Fibroblast of skin of scalp (primary cell): ENCODE data around the gene IL19. TPM values are rescaled to one million over a fixed set of nuclear protein-coding genes. Genes with fewer than 3 reads are reported as not detected.
A peak's percentile ranks its signal among the peaks of the same experiment; 100 is the strongest.

Source experiments
- DNase-seq: peaks from one replicate; pipeline ENCODE4 v3.0.0-alpha.2; 2013
- polyA plus RNA-seq, 2 experiments: library from polyadenylated mRNA; unstranded; fragments of 120-200 nt; gene quantifications; one replicate each; pipeline ENCODE4 v1.2.1, GENCODE V29; 2013; ENCODE audit not compliant: insufficient read length in 2 of 2

IL19 gene, protein sequence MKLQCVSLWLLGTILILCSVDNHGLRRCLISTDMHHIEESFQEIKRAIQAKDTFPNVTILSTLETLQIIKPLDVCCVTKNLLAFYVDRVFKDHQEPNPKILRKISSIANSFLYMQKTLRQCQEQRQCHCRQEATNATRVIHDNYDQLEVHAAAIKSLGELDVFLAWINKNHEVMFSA
- polyA plus RNA-seq (2013, experiment 1 of 2; ENCODE audit: insufficient read length): not detected
- polyA plus RNA-seq (2013, experiment 2 of 2; ENCODE audit: insufficient read length): not detected

DNA sequence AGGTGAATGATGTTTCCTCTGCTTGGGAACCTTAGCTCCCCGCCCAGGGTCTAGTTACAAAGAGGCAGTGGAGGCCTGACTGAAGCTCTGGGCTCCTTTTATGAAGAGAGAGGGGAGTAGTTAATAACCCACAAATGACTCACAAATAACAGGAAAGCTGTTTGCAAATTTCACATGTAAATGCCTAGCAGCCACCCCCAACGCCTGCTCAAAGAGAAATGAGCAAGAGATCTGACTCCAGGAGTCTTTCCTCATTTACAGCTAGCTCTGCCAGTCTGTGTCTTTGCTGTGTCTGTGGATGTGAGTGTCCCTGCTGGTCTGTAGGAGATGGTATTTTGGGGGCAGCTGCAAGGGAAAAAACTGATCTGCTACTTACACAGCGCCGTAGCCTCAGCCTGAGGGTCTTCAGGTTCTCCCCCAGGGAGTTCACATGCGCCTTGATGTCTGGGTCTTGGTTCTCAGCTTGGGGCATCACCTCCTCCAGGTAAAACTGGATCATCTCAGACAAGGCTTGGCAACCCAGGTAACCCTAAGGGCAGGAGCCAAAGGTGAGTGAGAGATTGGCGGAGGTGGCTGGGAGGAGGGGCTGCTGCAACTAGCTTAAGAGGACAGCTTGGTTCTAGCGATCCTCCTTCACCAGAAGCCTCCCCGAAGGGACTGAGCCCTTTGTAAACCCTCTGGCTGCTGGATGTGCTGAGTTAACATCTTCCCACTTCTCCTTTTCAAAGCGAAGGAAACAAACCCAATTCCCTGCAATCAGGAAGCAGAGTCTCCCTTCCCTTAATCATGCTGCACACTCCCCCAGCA lies at the start of gene IL19:
Gene IL19 (plus strand): TSS at position 243 of the 807 bp plus-strand sequence. CDS start 65,890 bp downstream, outside the sequence.
- peak; percentile 19 for DNase-seq

DNA sequence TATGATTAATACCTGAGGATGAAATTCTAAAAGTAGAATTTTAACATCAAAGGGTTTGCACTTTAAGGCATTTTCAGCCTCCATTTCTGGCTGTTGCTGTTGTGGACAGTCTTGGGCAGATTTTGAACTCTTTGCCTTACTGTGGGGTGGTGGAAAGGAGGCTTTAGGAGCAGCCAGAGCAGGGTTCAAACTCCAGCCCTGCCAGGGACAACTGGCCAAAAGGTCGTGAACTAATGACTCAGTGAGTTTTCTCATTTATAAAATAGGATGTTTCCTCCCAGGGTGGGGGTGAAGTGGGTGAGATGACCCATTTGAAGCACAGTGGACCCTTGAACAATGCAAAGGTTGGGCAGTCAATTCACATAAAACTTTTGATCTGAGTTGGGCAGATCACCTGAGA lies 49.1 kb upstream of the IL19 start:
- DNase-seq: no peak

DNA sequence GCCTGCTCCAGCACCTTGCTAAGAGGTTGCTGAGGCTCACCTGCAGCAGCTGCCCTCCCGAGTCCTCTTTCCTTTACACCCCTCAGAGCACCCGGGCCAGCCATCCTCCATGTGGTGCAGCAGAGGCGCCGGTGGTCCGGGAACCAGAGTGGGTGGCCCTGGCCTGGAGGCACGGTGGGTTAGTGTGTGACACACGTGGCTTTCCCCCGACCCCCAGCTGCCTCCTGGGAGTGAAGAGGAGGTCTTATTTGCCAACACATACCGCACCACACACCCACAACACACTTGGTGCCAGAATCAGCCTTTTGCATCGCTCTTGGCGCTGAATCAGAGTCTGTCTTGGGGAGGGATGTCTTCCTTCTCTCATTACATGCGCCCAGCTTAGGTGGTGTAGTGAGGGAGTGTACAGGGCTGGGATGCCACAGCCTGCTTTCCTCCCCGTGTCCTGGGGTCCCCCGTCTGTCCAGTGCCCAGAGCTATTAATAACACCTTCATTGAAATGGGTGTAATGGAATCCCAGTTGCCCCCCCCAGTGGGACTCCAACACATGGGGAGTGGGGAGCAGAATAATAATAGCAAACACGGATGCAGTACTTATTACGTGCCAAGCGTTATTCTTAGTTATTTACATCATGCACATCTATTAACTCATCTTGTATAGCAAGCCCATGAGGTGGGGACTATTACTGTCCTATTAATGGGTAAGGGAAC lies 47.7 kb upstream of the IL19 start:
- peak; percentile 48 for DNase-seq

DNA sequence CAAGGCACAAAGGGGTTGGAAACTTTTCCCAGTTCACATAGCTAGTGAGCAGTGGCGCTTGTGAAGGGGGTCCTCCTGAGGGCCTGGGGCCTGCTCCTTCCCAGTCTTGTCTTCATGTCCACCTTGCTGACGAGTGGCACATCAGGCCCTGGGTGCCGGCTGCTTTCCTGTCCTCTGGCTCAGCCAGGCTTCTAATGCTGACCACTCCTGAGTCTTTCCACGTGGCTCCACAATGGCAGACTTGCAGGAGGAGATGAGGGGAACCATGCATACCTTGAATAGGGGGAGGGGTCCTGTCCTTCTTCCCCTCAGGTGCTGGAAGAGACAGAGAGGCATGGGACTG lies 47.1 kb upstream of the IL19 start:
- no peak for DNase-seq

DNA sequence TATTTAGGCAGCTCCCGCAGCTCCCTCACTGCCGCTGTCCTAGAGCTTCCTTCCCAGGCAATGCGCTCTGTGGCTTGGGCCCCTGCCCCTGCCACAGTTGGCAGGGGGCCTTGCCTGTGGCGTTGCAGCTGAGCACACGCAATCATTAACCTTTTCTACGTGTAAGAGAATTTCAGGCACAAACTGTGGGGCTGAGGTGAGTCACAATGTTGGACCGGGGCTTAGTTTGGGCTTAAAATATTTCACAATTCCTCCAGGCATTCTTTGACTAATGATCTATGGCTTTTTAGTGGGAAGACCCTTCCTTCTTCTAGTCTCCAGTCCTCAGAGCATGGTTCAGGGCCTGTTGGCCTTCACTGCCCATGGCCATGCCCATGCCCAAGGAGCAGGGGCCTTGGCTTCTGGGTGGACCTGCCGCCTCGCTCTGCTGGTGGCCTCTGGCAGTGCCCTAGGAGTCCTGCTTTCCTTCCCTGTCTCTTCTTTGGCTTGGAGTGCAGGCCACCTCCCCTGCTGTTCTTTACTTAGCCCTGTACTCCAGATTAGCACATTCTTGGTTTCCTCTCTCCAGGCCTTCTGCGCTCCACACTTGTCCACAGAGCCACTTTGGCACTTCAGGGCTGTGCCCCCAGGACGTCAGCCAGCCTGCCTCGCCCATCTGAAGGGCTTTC lies 46.6 kb upstream of the IL19 start:
- DNase-seq: peak; percentile 74

DNA sequence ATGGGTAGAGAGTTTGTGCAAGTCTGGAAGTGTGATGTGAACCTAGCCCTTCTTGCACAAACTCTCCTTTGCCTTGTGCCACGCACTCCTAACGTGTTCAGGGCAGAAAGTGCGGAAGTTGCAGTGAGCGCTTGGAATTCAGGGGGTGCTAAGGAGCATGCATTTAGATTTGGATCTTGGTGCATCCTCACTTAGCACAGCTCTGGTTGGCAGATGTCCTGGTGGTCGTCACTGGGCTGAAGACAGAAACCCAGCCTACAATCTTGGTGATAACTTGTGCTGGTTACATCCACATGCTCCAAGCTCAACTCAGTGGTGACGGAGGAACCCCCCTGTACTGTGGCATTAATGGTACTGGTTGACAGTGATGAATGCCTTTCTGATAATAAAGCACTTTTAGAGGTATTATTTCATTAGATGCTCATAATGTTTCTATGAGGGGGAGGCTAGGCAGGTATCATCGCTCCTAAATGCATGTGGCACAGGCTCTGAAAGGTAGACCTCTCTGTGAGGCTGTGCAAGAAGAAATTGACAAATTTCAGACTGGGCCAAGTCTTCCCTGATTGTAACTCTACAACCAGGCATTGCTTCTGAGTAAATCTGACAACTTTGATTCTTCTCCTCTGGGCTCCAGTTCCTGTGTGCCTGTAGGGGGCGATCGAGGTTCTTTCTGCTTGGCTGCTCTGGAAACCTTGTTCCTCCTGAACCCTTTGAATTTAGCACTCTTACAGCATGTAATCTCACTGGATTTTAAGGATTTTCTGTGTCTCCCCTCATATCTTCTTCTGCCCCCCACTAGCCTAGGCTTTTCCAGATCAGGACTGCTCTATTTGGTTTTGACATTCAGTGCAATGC lies 45.2 kb upstream of the IL19 start:
- DNase-seq: no peak

DNA sequence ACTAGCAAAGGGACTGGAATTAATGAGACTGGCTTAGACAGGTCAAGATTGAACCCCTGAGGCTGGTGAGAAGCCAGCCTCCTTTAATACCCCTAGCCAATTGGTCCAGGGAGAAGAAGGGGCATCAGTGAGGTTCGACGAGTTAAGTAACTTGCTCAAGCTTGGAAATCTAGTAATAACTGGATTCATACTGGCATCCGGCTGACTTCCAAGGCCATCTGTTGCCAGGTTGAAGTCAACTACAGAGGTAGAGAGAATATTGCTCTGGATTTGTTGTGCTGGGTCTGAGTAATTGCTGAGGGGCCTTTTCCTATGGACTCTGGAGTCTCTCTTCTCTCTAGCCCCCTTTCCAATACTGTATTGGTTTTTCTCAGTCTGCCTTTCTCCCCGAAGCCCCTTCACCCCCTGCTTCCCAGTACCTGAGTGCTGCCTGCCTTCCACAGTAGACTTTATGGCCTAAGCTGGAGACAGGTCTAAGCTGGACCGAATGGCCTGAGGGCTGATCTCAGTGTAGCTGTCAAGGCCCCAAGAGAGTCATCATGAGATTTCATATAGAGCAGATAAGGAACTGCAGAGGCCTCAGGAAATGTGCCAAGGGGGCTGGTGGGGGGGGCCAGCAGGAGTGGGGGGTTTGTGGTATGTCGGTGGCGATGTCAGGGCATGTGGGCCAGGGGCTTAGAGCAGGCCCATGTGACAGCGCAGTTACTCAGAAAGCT lies 42.4 kb upstream of the IL19 start:
- DNase-seq: no peak

DNA sequence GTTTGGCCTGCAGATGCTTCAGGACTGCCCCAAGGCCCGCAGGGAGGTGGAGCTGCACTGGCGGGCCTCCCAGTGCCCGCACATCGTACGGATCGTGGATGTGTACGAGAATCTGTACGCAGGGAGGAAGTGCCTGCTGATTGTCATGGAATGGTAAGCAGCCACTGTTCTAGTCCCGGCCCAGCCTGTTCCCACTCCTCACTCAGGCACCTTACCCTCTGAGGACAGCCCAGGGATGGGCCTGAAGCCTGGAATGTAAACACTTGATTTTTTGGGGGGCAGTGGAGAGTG lies 41.9 kb upstream of the IL19 start:
- no peak for DNase-seq

DNA sequence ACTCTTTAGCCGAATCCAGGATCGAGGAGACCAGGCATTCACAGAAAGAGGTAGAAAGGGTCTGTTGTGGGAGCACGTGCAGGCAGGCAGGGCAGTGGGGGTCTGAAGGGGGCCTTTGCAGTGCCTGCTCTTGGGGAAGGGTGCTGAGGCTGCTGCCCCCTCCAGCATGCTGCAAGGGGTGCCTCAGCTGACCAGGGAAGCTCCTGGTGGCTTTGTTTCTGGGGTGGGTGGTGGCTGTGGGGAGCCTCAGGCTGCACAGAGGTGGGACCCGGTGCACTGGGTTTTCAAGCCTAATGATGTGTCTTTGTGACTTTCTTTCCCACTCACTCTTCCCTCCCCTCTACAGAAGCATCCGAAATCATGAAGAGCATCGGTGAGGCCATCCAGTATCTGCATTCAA lies 41.5 kb upstream of the IL19 start:
- DNase-seq: no peak

DNA sequence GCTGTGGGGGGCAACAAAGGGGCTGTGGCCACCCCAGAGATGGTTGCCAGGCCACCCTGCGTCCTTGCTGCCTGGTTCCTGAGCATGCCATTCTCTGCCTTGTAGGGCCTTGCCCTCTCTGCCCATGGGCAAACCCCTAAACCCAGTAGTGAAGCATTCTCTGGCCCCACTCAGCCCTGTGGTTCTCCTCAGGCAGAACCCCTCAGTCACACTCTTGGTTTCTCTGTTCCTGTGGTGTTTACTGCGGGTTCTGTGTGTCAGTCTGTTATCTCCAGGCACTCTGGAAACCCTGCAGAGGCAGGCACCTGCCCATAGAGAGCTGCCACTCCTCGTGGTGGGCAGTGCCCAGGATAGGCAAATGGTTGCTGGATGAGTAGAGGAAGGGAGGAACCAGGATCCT lies 41.1 kb upstream of the IL19 start:
- no peak for DNase-seq

DNA sequence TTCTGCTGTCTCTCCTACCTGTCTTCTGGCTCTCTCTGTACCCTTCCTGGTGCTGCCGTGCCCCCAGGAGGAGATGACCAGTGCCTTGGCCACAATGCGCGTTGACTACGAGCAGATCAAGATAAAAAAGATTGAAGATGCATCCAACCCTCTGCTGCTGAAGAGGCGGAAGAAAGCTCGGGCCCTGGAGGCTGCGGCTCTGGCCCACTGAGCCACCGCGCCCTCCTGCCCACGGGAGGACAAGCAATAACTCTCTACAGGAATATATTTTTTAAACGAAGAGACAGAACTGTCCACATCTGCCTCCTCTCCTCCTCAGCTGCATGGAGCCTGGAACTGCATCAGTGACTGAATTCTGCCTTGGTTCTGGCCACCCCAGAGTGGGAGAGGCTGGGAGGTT lies 38.1 kb upstream of the IL19 start:
- no peak for DNase-seq

DNA sequence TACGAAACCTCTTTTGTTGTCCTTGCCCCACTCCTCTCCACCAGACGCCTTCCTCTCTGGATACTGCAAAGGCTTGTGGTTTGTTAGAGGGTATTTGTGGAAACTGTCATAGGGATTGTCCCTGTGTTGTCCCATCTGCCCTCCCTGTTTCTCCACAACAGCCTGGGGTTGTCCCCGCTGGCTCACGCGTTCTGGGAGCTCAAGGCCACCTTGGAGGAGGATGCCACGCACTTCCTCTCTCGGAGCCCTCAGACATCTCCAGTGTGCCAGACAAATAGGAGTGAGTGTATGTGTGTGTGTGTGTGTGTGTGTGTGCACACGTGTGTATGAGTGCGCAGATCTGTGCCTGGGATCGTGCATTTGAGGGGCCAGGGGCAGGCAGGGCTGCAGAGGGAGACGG lies 37.6 kb upstream of the IL19 start:
- no peak for DNase-seq

DNA sequence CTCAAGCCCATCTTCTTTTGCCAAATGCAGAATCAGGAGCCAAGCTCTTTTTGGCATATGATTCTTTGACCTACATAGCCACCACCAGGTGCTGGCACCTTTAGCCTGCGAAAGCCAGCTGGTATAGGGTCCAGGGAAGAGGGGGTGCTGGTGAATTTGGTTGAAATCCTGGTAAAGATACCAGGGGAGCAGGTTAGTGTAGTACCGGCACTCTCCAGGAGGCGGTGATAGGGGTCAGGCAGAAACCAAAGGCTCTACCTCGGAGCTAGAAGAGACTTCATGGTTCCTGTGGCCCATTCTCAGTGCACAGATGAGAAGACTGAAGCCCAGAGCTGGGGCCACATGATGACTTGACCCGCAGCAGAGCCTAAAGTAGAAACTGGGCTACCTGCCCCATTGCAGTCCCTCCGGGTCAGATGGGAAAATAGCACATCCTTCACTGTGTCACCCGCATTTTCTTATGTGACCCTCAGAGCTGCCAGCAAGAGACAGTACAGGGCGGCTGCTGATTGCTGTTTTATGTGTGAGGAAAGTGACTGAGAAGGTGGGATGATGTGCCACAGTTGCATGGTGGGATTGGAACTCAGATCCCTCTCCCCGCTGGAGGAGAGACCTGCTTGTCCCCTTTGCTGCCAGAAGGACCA lies 36.0 kb upstream of the IL19 start:
- DNase-seq: peak; percentile 27

DNA sequence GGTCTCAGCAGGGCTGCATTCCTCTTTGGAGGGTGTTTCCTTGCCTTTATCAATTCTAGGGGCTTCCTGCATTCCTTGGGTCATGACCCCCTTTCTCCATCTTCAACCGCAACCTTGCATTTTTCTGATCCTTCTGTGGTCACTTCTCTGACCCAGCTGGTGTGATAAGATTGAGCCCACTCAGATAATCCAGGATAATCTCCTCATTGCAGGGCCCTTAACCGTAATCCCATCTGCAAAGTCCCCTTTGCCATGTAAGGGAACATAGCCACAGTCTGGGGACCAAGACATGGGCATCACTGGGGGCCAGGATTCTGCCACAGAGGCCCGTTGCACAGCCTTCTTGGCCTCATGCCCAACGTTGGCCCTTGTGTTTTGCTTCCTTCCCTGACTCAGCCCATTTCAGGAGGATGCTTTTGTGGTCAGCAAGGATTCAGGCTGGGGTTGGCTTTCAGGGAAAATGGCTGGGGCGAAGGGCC lies 35.0 kb upstream of the IL19 start:
- DNase-seq: peak; percentile 42

DNA sequence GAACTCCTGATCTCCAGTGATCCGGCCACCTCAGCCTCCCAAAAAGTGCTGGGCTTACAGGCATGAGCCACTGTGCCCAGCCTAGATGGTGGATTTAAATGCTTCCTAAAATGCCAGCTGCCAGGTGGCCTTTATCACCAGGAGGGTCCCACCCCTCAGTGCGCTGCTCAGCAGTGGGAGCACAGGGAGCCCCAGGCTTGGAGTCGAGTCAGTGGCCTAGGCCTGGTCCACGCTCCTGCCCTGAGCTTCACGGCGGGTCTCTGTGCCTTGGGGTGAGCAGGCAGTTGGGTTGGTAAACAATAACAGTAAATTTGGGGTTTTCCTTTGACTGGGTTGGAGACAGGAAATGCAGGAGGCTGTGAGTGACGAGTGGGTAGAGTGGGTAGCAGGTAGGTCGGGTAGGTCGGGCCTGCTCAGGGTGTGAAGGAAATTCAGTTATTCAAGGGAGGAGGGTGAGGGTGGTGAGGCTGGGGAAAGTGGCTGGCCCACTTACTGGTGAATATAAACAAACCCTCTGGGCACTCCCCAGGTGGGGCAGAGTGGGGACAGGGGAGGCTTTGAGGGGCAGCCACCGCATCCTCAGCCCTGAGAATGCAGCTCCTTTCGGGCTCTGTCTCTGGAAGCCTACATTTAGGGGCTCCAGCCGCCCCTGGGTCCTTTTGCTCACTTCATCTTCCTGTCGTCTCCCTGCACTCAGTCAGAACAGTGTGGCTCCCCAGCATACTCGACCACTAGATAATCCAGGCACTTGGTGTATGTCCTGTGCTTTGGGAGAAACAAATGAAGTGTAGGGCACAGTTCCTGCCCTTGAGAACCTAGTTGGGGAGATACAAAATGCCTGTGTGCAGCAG lies 33.5 kb upstream of the IL19 start:
- DNase-seq: no peak

DNA sequence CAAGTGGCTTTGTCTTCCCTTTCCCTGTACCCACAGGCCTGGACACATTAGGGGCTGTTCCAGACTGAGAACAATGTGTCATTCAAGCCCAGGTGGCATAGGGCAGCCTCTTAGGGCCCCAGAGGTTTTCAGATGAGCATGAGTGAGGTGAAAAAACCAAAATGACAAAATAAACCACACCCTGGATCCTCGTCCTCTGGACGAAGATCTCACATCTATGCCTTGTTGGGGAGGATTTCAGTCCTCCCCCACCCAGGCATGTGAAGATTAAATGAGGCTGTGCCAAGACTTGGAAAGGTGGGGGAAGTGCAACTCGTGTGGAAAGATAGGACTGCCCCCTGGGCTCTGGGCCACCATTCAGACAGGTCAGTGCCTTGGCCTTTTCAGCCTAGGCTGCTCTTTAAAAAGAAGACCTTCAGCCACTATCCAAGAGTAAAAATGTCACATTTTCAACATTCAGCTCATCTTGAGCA lies 32.8 kb upstream of the IL19 start:
- no peak for DNase-seq

DNA sequence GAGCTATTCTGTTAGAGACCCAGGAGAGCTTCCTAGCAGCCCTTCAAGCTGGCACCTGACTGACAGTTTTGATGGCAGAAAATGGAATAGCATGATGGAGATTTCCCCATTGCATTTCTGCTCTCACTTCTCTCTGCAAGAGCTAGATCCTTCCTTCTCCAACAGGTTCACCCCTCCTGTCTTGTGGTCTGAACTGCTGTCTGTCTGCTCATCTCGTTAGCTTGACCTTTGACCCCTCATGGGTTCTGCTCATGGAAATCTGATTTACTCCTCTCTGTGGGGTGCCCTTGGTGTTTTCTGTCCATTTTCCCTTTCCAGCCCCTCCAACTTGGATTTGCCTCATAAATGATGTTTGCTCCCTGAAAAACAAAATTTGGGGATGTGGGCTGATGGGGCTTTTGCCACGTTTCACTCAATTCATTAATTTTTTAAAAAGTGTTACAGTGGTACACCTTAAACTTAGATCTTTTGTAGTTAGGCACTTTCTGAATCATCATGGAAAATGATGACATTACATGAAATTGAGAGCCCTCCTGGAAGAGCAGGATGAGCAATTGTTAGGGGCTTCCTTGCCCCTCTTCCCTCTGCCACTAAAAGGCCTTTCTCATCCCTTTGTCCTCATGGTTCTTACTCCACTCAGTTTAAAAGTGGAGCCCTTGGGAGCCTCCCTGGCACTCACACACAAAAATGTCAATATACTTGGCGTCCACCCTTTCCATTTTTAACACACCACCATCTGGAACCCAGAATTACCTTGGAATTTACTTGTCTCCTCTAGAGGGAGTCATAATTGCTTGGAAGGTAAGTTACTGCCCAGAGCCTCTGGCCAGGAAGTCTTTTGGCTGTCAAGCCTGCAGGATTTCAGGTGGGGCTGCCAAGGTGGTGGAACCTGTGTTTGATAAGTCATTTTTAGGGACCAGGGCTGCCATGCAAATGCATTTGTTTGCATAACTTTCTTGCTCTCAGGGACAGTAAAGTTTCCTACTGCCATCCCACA lies 31.9 kb upstream of the IL19 start:
- DNase-seq: peak; percentile 24

DNA sequence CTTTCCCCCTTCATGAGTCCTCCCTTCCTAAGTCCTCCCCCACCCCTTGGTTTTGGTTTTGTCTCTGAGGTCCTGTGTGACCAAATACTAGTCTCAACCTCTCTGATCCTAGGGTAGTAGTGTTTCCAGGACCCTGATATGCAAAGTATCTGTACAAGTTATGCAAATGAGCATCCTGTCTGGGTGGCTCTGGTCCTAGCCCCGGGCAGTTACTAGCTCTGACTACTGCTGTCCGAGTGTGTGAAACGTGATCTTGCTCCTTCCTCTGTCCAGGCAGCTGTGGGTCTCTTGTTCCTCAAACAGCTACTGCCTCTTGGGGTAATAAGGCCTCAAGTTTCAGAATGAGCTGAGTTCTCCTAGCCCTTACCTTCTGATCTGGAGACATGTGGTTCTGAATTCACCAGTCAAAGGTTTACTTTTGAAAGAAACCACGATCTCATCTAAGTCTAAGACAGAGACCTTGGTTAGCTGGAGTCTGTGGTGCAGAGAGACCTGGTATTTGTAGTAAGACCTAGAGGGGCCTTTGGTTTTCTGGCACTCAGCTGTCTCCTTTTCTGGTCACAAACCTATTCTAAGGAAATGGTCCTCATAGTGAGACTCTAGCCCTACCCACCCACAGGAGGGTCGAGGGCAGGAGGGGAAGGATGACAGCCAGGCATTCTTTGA lies 31.0 kb upstream of the IL19 start:
- DNase-seq: no peak
